Measurements from ENCODE around the gene CPO.

The CPO gene

GRCh38 chr2:207015901-207016300 lies 76.6 kb downstream of the CPO start:
- DNase-seq (ENCODE audit: low spot score): no peak
